Cardiac fibroblast (primary cell): Measurements from ENCODE around the gene ANO2.
"Not testable (repeated sequence)": the region's sequence is repeated elsewhere in the genome, so short reads cannot be mapped to it uniquely, and the experiment has no call there.

Experiments used
- DNase-seq, 2 donors: peaks; one replicate each; pipeline versions ENCODE4 v3.0.0 to v3.0.0-alpha.2; 2010; ENCODE audit warnings: low read depth in 2 of 2
- H3K4me3 ChIP-seq, 2 donors: replicated peaks in 1 of 2; 1 replicate in 1 of 2; 2 replicates in 1 of 2; pipeline ENCODE4 v1.5.1; 2011; ENCODE audit warnings: low read depth in 2 of 2, low read length in 2 of 2, mild to moderate bottlenecking in 2 of 2, moderate library complexity in 1 of 2
- CTCF ChIP-seq: IDR thresholded peaks from one replicate; pipeline ENCODE4 v1.5.1; 2011; ENCODE audit warnings: low read depth, mild to moderate bottlenecking, low read length, inconsistent platforms

The ANO2 gene

DNA sequence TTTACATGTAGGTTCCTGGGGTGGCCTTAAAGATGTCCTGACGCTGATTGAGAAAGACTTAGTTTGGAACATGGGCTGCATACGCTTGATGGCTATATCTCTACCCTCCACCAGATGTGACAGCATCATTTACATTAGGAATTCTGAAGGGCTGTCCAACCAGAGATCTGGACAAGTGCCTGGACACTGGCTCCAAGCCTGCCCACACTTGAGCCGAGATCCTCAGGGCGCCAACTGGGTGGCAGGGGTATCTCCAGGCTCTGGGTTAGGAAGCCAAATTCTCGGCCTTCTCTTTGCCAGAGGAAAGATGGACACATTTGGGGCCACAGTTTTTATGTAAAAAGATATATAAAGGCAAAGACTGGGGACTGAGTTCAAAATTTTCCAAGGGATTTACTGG is 266.9 kb downstream of the ANO2 start:
- no peak overlapping the region for H3K4me3 ChIP-seq
- no peak for DNase-seq
- TF ChIP-seq CTCF = no peak

DNA sequence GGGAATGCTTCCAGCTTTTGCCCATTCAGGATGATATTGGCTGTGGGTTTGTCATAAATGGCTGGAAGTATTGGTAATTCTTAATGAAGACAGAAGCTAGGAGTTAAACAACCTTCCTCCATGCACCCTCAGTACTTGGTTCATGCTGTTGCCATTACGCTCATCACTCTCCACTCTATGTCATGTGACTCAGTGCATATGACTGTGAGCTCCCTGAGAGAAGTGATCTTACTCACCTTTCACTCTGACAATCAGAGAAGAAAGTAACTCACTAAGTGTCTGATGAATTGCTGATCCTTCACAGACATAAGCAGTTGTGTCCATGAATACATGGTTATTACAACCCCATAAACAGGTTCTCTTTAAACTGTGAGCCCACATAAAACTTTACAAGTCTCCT is 275.4 kb downstream of the ANO2 start:
- not testable (repeated sequence) for DNase-seq, H3K4me3 ChIP-seq

DNA sequence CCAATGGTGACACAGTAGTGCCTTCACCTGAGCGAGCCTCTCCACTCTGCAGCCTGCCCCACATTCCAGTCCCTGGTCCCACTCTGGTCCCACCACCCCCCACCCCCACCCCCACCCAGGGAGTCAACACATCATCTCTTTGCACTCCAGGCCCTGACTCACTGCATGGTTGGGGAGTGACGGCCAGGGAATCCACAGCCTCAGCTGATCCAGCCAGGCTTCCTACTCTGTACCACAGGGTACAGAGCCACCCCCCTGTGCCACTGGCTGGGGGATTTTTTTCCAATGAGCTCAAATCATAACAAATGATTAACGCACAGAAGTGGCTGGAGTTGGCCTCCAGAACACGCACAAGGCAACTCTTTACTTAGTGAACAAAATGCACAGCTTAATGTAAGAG is 279.4 kb downstream of the ANO2 start:
- TF ChIP-seq CTCF = no peak
- H3K4me3 ChIP-seq = no peak overlapping the region
- no peak for DNase-seq

- no peak for TF ChIP-seq CTCF
- H3K4me3 ChIP-seq = no peak overlapping the region
- DNase-seq = no peak
These were observed 283.2 kb downstream of the ANO2 start for GRCh38 chr12:5661811-5662210.

- no peak for TF ChIP-seq CTCF
- H3K4me3 ChIP-seq = no peak overlapping the region
- DNase-seq = no peak
These were observed 284.8 kb downstream of the ANO2 start for GRCh38 chr12:5660238-5660637.

DNA sequence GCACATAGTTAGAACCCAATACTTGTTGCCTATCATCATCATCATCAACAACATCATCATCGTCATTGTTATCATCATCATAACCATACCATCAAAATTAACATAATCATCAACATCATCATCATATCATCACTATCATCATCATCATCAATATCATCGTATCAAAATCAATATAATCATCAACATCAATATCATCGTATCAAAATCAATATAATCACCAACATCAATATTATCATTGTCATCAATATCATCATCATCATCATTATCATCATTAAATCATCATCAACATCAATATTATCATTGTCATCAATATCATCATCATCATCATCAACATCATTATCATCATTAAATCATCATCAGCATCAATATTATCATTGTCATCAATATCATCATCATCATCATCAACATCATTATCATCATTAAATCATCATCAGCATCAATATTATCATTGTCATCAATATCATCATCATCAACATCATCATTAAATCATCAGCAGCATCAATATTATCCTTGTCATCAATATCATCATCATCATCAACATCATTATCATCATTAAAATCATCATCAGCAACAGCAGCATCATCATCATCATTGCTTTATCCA is 286.6 kb downstream of the ANO2 start:
- not testable (repeated sequence) for DNase-seq, H3K4me3 ChIP-seq

- no peak overlapping the region for H3K4me3 ChIP-seq
- TF ChIP-seq CTCF = no peak
- DNase-seq = no peak
These were observed 288.2 kb downstream of the ANO2 start for GRCh38 chr12:5656836-5657235.

DNA sequence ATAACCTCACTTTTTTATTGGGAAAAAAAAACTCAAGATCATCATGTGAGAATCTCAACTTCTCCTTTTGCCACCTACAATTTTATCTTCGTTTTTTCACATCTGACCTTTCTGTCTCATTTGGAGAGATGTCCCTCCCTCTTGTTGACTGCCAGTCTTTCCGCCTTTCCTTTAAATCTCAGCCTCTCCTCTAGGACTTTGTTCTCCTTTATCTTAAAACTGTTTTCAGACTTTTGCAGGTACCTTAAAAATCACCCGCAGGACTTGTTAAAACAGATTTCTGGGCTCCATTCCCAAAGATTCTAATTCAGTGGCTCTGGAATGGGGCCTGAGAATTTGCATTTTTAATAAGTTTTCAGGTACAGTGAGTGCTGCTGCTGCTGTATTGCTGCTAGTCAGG is 289.9 kb downstream of the ANO2 start:
- TF ChIP-seq CTCF = no peak
- H3K4me3 ChIP-seq = no peak overlapping the region
- DNase-seq = no peak
